Stomach smooth muscle (tissue), 2 donors: ENCODE data around the gene TCTA.
A peak's percentile ranks its signal among the peaks of the same experiment; 100 is the strongest.

ENCODE experiments used
- H3K27ac ChIP-seq: one replicate; pipeline ENCODE4 v1.7.0; 2013; ENCODE audit warnings: mild to moderate bottlenecking, low read length, inconsistent platforms
- H3K27me3 ChIP-seq, 2 donors: one replicate each; pipeline ENCODE4 v1.7.0; 2013; ENCODE audit warnings: low read length in 2 of 2; ENCODE audit not compliant: insufficient read depth in 2 of 2, control insufficient read depth in 1 of 2
- H3K36me3 ChIP-seq, 2 donors: one replicate each; pipeline ENCODE4 v1.7.0; 2013; ENCODE audit warnings: low read length in 2 of 2; ENCODE audit not compliant: control insufficient read depth in 2 of 2, insufficient read depth in 2 of 2
- H3K4me1 ChIP-seq: one replicate; pipeline ENCODE4 v1.7.0; 2013; ENCODE audit warnings: low read length; ENCODE audit not compliant: control insufficient read depth, insufficient read depth
- H3K4me3 ChIP-seq, 2 donors: one replicate each; pipeline ENCODE4 v1.7.0; 2013; ENCODE audit warnings: low read length in 2 of 2
- H3K9ac ChIP-seq, 2 donors: one replicate each; pipeline ENCODE4 v1.7.0; 2013; ENCODE audit warnings: low read length in 2 of 2, mild to moderate bottlenecking in 1 of 2
- H3K9me3 ChIP-seq, 2 donors: one replicate each; pipeline ENCODE4 v1.7.0; 2013; ENCODE audit warnings: low read length in 2 of 2; ENCODE audit not compliant: control insufficient read depth in 2 of 2
- donor health status: healthy.
- donor health status: Pancreatic carcinoma.

The TCTA gene

DNA sequence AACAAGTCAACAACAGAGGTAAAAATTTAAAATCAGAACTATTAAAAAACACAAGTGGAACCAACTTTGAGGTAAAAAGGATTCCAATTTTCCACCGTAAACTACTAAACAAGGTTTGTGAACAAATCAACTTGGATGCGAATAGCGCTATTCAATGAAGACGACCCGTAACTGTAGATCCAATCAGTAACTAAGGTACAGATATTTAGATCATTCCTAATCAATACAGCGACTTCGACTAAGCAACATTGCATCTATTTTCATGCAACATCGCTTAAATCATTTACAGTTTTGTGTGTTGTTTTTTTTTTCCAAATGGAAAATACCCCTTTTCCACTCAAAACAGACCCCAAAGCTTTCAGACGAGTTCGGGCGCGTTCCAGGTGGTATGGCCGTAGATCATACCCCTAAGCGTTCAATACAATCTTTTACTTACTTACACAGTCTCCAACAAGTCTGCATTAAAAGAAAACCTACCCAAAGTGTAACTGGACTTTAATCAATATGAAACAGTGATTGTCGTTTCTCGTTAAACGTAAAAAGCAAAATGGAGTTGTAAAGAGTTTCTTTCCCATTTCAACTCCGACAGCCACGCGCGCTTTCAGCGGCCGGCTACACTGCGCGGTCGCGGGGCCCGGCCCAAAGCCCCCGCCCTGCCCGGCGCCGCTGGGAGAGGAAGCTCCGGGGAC is 1.2 kb upstream of the TCTA start:
- Histone ChIP-seq H3K27ac (peak overlapping the region; percentile 88), H3K9ac (peak overlapping the region; percentile 91 to 96), H3K27me3 (no peaks in the 10 kb centered on the region), H3K4me3 (peak overlapping the region; percentile 97 to 98), H3K36me3 (peaks cover 7% of the 10 kb centered on the region in 2 donors), H3K4me1 (peaks cover 41% of the 10 kb centered on the region), H3K9me3 (no peaks in the 10 kb centered on the region)

DNA sequence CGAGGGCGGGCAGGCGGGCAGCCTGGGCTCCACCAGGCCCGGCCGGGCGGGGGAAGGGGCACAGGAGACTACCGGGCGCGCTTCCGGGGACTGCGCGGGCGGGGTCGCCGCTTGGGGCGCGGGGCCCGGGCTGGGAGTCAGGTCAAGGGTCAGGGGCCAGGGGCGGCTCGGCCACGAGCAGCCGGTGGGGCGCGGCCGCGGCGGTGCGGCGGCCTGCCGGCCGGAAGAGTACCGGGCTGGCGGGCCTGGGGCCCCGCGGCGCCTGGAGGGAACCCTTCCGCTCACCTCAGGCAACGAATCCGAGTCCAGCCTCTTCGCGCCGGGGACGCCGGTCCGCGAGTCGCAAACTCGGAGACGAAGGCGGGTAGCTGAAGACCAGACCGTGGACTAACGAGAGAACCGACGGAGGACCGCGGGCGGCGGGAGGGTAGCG is 672 bp upstream of the TCTA start:
- no peaks in the 10 kb centered on the region for H3K9me3 ChIP-seq
- H3K4me1 ChIP-seq: peaks cover 41% of the 10 kb centered on the region
- H3K36me3 ChIP-seq: peaks cover 7 to 10% of the 10 kb centered on the region in 2 donors
- peak overlapping the region; percentile 88 for H3K27ac ChIP-seq
- peak overlapping the region; percentile 97 to 98 for H3K4me3 ChIP-seq
- H3K9ac ChIP-seq: peak overlapping the region; percentile 91 to 96
- no peaks in the 10 kb centered on the region for H3K27me3 ChIP-seq

DNA sequence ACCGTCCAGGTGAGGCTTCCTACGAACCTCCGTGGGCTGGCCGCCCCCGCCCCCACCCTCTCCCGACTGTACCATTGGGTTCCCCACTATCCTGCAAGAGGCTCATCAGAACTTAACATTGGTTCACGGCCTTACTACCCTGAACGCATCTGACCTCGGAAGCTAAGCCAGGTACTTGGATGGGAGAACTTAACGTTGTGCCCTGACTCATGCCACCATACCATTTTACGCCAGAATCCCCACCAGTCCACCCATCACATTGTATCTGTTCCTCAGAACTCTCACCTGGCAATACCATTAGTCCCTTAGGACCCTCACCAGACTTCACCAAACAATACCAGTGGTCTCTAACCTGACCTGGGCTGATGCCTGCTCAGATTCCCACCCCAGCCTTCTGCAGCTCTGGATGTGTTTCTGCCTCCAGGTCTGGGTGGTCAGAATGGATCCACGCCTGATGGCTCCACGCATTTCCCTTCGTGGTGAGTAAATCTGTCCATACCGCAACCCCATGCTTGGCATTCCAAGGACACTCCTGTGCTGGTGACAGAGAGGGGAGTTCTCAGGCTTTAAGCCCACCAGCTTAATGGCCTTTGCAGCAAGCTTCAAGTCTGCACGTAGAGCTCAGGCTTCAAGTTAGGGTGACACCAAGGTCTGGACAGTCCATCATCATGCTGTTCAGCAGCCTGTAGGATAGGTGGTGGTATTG is 562 bp downstream of the TCTA start:
- peaks cover 7 to 20% of the 10 kb centered on the region in 2 donors for H3K36me3 ChIP-seq
- H3K27me3 ChIP-seq: no peaks in the 10 kb centered on the region
- peaks cover 34% of the 10 kb centered on the region for H3K4me1 ChIP-seq
- H3K27ac ChIP-seq: peak overlapping the region; percentile 88
- H3K9ac ChIP-seq: peak overlapping the region; percentile 91 to 95
- H3K9me3 ChIP-seq: no peaks in the 10 kb centered on the region
- peak overlapping the region; percentile 79 to 98 for H3K4me3 ChIP-seq

DNA sequence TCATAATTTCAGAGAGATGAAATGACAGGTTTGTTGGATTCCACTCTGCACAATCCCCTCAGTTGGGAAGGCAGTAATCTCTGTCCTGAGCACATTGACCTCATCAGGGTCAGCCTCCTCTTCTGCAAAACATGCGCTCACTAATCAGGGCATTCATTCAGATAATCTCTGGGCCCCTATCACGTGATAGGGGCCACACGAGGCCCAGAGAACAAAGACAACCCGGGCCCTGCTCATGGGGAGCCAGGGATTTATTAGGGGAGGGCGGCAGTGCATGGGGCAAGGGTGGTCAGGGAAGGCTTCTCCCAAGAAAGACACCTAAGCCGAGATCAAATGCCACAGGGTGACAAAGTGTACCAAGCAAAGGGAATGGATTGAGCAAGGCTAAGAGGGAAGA is 1.1 kb downstream of the TCTA start:
- Histone ChIP-seq H3K36me3 (peaks cover 7 to 20% of the 10 kb centered on the region in 2 donors), H3K4me1 (peaks cover 34% of the 10 kb centered on the region), H3K27me3 (no peaks in the 10 kb centered on the region), H3K4me3 (peak overlapping the region; percentile 79 to 98), H3K9me3 (no peaks in the 10 kb centered on the region), H3K9ac (peak overlapping the region; percentile 91 to 95), H3K27ac (peak overlapping the region; percentile 88)

DNA sequence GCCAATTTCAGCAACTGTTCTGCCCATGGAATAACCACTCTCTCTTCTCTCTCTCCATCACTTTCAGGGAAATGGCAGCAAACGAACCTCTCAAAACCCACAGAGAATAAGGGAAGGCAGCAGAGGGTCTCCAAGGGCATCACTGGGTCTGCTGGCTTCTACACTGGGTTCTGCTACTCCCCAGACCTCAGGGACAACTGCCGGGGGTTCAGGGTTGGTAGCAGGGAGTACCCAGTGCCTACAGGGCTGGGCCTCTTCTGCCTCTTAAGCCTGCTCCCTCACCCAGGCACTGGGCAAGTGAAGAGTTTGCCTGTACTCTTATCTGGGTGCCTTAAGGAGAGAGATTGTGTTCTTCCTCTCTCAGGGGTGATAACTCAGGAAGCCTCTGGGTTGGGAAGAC is 2.5 kb downstream of the TCTA start:
- Histone ChIP-seq H3K4me1 (peaks cover 31% of the 10 kb centered on the region), H3K27ac (no peak overlapping the region), H3K9ac (no peak overlapping the region), H3K27me3 (no peaks in the 10 kb centered on the region), H3K9me3 (no peaks in the 10 kb centered on the region), H3K4me3 (no peak overlapping the region), H3K36me3 (peaks cover 7 to 23% of the 10 kb centered on the region in 2 donors)

DNA sequence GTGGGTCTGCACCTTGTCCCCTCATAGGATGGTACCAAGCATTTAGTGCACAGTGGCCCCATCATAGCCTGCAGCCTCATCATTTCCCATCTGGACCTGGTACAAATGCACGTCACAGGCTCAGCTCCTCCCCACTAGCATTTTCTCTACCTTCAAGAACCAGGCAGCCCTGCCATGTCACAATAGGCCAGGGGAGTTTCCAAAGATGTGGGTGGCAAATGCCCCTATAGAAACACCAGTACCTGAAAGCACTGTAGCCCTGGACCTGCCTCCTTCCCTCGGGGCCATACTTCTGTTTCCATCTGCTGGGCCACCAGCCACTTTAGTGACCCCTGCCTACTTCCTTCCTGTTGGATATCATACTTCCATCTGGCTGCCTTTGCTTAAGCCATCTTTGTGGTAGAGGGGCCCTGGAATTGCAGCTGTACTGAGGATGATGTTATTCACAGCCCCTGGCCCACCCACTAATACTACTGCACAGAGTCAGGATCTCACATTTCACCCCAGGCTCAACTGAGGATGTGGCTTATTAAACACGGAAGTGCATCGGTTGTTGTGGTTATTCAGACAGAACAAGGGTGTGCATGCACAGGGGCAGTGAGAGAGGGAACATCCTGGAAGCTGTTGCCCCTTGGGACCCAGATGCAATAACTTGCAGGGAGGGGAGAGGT is 3.8 kb downstream of the TCTA start:
- Histone ChIP-seq H3K36me3 (peaks cover 7 to 25% of the 10 kb centered on the region in 2 donors), H3K27ac (peak overlapping the region; percentile 31), H3K9me3 (no peaks in the 10 kb centered on the region), H3K9ac (no peak overlapping the region), H3K4me1 (peaks cover 27% of the 10 kb centered on the region), H3K4me3 (no peak overlapping the region), H3K27me3 (no peaks in the 10 kb centered on the region)

DNA sequence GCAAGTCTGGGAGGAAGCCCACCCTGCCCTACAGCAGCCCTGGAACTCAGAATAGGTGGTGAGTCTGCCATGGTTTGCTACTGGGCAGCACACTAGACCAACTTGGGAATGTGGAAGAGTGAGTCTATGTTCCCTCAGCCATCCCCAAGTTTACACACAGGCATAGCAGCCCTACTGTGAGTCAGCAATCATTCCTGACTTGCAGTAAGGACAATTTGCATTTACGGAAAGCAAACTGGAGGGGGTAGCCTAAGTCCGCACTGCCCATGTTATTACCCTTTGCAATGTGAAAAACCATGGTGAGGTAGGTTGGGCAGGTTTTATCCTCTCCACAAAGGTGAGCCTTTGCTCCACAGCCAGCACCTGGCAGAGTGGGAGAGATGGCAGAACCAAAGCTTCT is 4.6 kb downstream of the TCTA start:
- Histone ChIP-seq H3K36me3 (peaks cover 7 to 25% of the 10 kb centered on the region in 2 donors), H3K27me3 (no peaks in the 10 kb centered on the region), H3K4me3 (no peak overlapping the region), H3K9ac (no peak overlapping the region), H3K9me3 (no peaks in the 10 kb centered on the region), H3K27ac (no peak overlapping the region), H3K4me1 (peaks cover 34% of the 10 kb centered on the region)

DNA sequence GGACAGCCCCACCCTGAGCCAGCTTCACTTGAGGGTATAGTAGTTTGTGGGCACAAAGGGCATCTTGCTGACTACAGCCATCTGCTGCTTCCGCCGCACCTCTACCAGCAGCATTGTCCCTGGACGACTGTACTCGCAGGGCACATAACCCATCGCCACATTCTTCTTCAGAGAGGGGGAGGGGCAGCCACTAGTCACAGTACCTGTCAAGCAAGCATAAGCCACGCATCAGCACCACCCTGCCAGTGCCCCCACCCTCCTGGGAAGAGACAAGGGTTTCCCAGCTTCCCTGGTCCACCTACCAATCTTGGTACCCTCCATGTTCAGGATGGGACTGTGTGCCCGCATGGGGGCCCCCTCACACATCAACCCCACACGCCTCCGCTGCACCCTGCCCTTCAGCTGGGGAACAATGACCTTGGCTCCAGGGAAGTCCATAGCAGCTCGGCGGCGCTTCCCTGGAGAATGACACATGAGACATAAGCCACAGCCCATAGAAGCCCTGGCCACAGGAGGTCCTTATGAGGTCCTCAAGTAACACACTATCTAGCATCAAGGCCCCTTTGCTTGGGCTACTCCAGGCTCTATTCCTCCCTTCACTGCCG is 5.4 kb downstream of the TCTA start:
- Histone ChIP-seq H3K4me1 (peaks cover 39% of the 10 kb centered on the region), H3K27ac (no peak overlapping the region), H3K36me3 (peaks cover 7 to 25% of the 10 kb centered on the region in 2 donors)

DNA sequence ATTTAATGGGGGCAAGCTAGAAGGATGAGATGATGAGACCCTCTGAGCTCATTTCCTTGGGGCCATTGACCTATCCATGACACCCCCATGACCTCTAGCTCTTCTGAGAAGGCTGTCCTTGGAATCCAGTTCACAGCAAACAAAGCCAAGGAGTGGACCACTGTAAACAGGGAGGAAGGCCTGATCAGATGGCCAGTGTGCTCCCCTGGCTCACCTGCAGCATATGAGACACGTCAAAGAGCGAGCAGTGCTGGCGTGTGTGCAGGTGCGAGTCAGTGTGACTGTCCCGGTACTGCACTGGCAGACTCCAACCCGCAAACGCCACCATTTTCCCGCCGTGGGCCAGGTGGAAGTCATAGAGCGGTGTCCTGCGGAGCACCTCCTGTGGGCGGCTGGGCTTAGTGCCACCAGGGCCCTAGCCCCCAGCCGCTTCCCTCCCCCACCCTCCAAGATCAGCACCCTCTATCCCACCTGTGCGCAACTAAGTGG is 9.7 kb downstream of the TCTA start:
- Histone ChIP-seq H3K4me1 (peaks cover 24% of the 10 kb centered on the region), H3K4me3 (peak overlapping the region; percentile 65 to 71), H3K9me3 (no peaks in the 10 kb centered on the region), H3K36me3 (peaks cover 15 to 33% of the 10 kb centered on the region in 2 donors), H3K27ac (peak overlapping the region; percentile 55), H3K9ac (peak overlapping the region; percentile 20 to 64), H3K27me3 (no peaks in the 10 kb centered on the region)

More for the DNA sequence above, 5.4 kb downstream of the TCTA start:
- Histone ChIP-seq H3K4me3 (no peak overlapping the region), H3K27me3 (no peaks in the 10 kb centered on the region), H3K9me3 (no peaks in the 10 kb centered on the region), H3K9ac (no peak overlapping the region)
